Right hindlimb (tissue), 1 donor: Measurements from ENCODE around the gene PRR3.
A peak's percentile ranks its signal among the peaks of the same experiment; 100 is the strongest.
"Not testable (repeated sequence)": the region's sequence is repeated elsewhere in the genome, so short reads cannot be mapped to it uniquely, and the experiment has no call there.

Source experiments
- DNase-seq: peaks from one replicate; pipeline ENCODE4 v3.0.0-alpha.2; 2018

Gene PRR3

DNA sequence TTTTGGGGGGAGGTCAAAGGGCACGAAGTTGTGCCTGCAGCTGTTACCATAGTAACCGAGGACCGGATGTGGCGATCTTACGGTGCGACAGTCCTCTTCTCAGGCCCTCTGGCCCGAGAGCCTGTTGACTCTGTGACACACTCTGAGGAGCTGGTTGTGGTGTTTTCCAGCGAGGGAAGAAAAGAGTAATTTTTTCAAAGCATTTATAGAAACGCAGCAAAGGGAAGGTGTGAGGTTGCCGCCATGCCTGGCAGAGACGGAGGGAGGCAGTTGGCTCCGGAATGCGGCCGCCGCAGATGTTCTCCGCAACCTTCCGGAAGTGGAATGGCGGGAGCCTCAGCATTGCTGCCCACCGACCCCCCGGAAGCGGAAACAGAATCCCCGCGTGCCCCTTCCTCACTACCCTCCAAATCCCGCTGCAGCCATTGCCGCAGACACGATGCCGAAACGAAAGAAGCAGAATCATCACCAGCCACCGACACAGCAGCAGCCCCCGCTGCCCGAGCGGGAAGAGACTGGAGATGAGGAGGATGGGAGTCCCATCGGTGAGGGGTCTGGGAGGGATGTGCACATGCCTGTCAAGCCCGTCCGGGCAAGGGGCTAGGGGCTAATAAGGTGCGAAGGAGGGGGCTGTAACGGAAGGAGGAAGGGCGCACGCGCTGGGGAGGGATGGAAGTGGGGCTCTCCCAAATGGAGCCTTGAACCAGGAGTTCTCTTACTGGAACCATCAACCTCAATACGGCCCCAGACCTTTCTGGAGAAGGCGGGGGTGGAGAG, at the start of gene PRR3:
TSS of gene PRR3 (plus strand) at position 390 of the 777 bp plus-strand sequence. CDS start at position 440, 50 bp downstream.
- DNase-seq, result peak; percentile 93

- no peak for DNase-seq
Measured at GRCh38 chr6:30507849-30508827, 49.0 kb upstream of the PRR3 start.

DNA sequence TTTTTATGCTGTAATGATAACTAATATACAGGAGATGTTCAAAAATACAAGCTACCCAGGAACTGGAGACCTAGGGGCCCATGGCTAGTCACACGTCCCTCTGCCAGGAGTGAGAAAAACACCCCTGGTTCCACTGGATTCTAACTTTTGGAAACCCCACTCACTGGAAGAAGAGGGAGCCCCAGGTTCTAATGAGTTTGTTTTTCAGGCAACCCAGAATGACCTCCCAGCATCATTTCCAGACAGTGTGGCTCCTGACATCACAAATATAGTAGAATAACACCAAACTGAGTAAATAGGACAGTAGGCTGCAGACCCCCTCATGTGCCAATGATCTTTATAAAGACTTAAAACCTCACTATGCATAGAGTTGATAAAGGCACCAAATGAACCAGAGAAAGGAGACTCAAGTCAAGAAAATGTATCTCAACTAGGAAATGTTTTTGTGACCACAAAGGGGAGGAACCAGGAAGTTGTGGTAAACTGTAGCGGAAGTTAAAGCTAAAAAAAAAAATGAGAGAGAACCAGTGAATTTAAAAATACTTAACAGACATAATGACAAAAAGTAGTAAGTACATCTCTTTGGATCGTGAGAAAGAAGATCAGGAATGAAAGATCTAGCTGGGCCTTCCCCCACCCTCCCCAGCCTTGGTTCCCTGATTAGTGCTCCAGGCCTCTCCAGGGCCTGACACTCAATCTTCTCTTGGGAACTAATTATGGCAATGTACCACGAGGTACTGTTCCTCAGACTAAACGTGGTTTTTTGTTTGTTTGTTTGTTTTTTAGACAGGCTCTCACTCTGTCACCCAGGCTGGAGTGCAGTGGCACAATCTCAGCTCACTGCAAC, 48.0 kb upstream of the PRR3 start:
- no peak for DNase-seq

- no peak for DNase-seq
Measured at GRCh38 chr6:30510419-30511168, 46.5 kb upstream of the PRR3 start.

DNA sequence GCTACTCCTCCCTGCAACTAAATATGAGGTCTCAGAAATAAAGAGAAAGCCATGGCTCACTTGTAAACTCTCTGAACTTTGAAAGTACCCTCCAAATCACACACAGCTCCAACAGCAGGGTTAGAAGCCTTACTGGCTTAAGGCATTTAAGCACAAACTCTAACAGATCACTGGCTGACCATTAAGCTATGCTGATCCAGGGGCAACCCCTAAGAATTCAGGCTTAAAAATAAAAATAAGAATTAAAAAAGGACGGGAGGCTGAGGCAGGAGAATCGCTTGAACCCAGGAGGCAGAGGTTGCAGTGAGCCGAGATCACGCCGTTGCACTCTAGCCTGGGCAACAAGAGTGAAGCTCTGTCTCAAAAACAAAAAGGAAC, 45.9 kb upstream of the PRR3 start:
- DNase-seq, result no peak

GRCh38 chr6:30513451-30513850, 43.6 kb upstream of the PRR3 start:
- DNase-seq, result no peak

DNA sequence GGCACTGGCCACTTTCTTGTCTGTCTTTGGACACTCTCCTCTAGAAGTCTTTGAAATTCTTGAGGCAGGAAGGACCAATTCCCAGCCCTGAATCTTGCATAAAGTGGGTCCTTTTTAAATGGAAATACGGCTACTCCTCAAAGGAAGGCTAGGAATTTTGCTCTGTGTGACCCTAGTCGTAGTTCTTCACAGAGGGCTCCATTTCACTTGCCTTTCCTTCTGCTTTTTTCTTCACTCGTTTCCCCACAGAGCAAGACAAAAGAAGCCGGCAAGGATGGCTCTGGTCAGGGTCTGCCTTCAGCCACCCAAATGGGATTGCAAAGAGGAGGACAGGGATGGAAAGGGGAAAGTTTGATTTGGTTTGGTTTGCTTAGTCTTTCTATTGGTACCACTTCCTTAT, 42.0 kb upstream of the PRR3 start:
- no peak for DNase-seq

DNA sequence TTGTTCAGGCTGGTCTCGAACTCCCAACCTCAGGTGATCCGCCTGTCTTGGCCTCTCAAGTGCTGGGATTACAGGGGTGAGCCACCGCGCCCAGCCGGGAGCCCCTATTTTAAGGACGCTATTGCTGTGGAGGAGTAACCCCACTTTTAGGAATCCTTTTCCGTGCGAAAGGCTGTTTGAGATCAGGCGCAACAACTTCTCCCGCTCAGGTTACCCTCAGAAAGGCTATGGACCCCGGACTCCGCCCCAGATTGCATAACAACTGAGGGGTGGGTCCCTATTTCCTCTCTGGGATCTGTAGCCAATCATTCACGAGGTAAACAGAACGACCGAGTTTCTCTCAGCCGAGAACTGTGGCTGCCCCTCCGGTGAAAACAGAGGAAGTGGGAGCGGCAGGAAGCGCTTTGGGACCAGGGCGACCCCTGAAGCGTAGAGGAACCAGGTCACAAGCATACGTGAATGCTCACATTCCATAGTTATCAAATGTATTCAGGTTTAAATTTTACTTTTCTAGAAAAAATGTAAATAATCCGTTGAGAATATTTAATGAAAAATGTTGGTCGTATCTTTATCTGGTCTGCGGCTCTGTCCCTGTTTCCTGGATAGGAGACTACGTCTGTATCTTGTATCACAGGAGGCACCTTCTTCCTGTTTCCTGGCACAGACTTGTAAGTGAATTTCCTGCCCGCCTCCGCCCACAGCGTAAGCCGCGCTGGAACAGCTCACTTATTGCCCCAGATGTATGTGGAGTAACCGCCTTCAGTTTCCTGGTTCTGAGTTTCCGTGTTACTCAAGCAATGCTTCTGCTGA, 40.9 kb upstream of the PRR3 start:
- DNase-seq, result peak; percentile 89

DNA sequence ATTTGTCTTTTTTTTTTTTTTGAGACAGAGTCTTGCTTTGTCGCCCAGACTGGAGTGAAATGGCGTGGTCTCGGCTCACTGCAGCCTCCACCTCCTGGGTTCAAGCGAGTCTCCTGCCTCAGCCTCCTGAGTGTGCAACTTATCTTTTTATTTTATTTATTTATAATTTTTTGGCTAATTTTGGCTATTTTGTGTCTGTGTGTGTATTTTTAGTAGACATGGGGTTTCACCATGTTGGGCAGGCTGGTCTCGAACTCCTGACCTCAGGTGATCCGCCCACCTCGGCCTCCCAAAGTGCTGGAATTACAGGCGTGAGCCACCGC, 40.4 kb upstream of the PRR3 start:
- DNase-seq, result not testable (repeated sequence)

DNA sequence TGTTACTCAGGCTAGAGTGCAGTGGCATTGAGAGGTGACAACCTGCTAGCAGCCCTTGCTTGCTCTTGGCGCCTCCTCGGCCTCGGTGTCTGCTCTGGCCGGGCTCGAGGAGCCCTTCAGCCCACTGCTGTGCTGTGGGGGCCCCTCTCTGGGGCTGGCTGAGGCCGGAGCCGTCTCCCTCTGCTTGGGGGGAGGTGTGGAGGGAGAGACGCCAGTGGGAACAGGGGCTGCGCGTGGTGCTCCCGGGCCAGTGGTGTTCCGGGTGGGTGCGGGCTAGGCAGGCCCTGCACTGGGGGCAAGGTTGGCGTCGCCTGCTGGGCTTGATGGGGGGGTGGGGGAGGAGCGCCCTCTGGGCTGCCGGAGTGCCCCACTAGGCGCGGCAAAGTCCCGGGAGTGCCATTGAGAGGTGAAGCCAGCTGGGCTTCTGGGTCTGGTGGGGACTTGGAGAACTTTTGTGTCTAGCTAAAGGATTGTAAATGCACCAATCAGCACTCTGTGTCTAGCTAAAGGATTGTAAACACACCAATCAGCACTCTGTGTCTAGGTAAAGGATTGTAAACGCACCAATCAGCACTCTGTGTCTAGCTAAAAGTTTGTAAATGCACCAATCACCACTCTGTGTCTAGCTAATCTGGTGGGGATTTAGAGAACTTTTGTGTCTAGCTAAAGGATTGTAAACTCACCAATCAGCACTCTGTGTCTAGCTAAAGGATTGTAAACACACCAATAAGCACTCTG, 39.2 kb upstream of the PRR3 start:
- DNase-seq, result not testable (repeated sequence)

DNA sequence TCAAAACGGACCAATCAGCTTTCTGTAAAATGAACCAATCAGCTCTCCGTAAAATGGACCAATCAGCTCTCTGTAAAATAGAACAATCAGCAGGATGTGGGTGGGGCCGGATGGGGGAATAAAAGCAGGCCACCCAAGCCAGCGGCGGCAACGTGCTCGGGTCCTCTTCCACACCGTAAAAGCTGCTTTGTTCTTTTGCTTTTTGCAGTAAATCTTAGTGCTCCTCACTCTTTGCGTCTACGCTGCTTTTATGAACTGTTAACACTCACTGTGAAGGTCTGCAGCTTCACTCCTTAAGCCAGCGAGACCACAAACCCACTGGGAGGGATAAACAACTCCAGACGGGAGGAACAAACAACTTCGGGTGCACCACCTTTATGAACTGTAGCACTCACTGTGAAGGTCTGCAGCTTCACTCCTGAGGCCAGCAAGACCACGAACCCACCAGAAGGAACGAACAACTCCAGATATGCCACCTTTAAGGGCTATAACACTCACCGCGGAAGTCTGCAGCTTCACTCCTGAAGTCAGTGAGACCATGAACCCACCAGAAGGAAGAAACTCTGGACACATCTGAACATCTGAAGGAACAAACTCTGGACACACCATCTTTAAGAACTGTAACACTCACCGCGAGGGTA, 38.5 kb upstream of the PRR3 start:
- not testable (repeated sequence) for DNase-seq

DNA sequence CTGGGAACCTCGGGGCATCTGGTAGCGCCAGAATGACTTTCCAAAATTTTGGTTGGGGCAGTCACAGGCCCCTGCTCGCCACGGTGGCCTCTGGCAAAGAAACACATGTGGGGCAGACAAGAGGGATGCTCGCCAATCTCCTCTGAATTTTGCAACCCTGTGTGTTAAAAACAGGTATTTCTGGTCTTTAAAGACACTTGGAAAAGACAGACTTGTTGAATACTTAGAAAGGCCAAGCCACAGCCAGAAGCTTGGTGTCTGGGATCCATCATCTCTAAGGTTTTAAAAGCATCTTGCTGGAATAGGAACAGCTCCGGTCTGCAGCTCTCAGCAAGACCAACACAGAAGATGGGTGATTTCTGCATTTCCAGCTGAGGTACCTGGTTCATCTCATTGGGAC, 36.6 kb upstream of the PRR3 start:
- no peak for DNase-seq

GRCh38 chr6:30521082-30521481, 36.0 kb upstream of the PRR3 start:
- DNase-seq, result not testable (repeated sequence)

DNA sequence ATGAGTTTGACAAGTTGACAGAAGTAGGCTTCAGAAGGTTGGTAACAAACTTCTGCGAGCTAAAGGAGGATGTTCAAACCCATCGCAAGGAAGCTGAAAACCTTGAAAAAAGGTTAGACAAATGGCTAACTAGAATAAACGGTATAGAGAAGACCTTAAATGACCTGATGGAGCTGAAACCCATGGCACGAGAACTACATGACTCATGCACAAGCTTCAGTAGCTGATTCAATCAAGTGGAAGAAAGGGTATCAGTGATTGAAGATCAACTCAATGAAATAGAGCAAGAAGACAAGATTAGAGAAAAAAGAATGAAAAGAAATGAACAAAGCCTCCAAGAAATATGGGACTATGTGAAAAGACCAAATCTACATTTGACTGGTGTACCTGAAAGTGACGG, 35.1 kb upstream of the PRR3 start:
- DNase-seq, result not testable (repeated sequence)

DNA sequence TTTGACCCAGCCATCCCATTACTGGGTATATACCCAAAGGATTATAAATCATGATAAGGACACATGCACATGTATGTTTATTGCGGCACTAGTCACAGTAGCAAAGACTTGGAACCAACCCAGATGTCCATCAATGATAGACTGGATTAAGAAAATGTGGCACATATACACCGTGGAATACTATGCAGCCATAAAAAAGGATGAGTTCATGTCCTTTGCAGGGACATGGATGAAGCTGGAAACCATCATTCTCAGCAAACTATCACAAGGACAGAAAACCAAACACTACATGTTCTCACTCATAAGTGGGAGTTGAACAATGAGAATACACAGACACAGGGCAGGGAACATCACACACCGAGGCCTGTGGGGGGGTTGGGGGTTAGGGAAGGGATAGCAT, 30.7 kb upstream of the PRR3 start:
- not testable (repeated sequence) for DNase-seq

DNA sequence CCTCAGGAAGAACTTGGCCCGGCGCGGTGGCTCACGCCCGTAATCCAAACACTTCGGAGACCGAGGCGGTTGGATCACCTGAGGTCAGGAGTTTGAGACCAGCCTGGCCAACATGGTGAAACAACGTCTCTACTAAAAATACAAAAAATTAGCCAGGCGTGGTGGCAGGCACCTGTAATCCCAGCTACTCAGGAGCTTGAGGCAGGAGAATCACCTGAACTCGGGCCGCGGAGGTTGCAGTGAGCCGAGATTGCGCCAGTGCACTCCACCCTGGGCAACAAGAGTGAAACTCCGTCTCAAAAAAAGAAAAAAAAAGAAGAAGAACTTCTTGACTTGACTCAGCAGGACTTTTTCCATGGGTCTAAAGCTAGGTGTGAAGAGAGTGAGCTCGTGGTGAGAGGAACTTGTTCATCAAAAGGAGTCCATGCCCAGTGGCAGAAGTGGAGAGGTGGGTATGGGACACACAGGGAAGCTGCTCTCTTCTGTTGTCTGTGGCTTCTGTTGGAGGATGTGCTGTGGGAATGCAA, 27.7 kb upstream of the PRR3 start:
- DNase-seq, result not testable (repeated sequence)

DNA sequence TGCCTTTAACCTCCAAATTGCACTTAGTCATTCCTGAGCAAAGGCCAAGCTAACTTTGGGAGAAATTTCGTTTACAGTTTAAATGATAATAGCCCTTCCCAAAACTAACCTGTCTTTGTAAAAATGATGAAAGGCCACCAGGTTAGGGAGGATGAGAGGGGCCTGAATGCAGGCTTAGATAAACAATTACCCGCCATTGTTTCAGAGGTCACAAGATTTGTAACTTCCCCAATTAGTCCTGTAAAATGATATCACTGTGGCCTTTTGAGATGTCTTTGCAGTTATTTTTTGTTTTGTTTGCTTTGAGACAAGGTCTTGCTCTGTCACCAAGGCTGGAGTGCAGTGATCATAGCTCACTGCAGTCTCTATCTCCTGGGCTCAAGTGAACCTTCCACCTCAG, 27.1 kb upstream of the PRR3 start:
- DNase-seq, result no peak

DNA sequence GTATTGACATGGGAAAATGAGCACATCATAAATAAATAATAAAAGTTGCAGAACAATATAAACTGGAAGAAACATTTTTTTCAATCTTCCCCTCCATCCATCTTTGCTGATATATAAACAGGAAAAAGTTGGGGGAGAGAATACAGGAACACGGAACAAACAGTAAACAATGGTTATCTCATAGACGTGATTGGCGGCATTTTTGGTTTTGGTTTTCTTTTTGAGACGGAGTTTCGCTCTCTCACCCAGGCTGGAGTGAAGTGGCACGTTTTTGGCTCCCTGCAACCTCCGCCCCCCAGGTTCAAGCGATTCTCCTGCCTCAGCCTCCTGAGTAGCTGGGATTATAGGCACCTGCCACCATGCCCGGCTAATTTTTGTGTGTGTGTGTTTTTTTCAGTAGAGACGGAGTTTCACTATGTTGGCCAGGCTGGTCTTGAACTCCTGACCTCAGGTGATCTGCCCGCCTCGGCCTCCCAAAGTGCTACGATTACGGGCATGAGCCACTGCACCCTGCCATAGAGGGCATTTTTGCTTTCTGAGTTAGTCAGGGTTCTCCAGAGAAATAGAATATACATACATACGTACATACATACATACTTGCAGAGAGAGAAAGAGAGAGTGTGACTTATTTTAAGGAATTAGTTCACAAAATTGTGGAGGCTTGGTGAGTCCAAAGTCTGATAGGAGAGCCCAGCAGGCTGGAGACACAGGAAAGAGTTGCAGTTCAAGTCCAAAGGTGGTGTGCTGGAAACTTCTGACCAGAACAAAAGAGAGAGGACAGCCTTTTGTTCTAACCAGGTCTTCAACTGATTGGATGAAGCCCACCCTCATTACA, 23.4 kb upstream of the PRR3 start:
- no peak for DNase-seq

DNA sequence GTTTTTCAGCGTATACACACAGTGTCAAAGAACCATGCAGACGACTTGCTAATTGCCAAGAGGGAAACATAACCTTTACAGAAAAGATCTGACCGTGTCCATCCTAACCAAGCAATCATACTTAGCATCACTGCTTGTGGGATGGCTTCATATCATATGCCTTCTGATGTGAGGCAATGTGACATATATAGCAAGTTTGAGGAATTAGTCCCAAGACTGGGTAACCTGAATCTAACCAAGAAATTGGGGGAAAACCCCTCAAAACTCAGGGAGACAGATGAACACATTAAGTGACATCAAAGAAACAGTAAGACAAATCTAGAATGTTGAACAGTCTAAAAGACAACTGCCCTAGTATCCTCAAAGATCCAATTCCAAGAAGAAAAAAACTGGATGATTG, 19.2 kb upstream of the PRR3 start:
- no peak for DNase-seq
